ENCODE results near the gene CFAP57.

The CFAP57 gene

DNA sequence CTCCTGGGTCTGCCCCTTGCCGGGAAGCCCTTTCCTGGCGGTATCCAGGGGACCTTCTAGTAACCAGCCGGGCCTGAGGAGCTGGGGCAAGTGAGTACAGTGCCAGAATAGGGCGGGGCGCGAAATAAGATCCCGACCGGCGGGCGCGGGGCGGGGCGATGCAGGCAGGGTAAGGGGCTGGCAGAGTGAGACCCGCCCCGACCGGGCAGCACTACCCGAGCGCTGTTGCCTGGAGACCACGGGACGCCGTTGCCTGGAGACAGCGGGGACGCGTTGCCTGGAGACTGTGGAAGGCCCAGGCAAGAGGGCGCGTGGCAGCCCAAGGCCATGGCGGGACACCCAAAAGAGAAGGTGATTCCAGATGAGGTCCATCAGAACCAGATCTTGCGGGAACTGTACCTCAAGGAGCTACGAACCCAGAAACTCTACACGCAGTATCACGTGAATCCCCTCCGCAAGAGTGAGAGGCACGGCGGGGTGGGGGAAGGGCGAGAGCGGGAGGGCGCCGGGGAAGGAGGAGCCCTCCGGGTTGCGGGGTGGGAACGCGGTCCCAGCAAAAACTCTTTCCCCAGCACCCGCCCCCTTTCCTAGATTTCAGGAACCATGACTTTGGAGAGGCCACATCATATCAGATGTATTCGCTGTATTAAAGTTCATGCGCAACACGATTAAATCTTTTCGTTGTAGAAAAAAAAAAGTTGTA is 24.4 kb upstream of the CFAP57 start:
- H3K4me3 ChIP-seq (ENCODE audit: control insufficient read depth, low read depth, low read length): peak overlapping the region; percentile 54
- DNase-seq (ENCODE audit: low read depth): peak; percentile 40
- TF ChIP-seq, protein P1, sequence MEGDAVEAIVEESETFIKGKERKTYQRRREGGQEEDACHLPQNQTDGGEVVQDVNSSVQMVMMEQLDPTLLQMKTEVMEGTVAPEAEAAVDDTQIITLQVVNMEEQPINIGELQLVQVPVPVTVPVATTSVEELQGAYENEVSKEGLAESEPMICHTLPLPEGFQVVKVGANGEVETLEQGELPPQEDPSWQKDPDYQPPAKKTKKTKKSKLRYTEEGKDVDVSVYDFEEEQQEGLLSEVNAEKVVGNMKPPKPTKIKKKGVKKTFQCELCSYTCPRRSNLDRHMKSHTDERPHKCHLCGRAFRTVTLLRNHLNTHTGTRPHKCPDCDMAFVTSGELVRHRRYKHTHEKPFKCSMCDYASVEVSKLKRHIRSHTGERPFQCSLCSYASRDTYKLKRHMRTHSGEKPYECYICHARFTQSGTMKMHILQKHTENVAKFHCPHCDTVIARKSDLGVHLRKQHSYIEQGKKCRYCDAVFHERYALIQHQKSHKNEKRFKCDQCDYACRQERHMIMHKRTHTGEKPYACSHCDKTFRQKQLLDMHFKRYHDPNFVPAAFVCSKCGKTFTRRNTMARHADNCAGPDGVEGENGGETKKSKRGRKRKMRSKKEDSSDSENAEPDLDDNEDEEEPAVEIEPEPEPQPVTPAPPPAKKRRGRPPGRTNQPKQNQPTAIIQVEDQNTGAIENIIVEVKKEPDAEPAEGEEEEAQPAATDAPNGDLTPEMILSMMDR (conservative IDR thresholded peaks at IDR 0.05; ENCODE audit: control insufficient read depth, insufficient read depth, low read depth, low read length): no peak

GRCh38 chr1:43149889-43150288 is 22.2 kb upstream of the CFAP57 start:
- TF ChIP-seq, protein P1 (conservative IDR thresholded peaks at IDR 0.05; ENCODE audit: control insufficient read depth, insufficient read depth, low read depth, low read length): no peak
- no peak for DNase-seq (ENCODE audit: low read depth)
- no peak overlapping the region for H3K4me3 ChIP-seq (ENCODE audit: control insufficient read depth, low read depth, low read length)

DNA sequence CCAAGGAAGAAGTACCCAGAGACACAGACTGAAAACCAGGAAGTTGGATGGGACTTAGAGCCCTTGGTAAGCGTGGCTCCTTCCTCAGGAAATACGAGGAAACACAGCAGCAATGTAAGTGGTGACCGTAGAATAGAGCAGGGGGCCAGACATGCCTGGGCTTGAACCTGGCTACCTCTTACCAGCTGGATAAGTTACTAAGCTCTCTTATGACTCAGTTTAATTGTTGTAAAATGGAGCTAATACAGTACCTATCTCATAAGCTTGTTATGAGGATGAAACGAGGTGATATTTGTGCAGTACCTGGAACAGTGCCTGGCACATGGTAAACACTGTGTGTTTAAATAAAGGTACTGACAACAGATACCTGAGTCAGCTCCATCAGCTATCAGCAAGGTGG is 19.3 kb upstream of the CFAP57 start:
- DNase-seq (ENCODE audit: low read depth): peak; percentile 4
- H3K4me3 ChIP-seq (ENCODE audit: control insufficient read depth, low read depth, low read length): no peak overlapping the region
- TF ChIP-seq, protein P1 (conservative IDR thresholded peaks at IDR 0.05; ENCODE audit: control insufficient read depth, insufficient read depth, low read depth, low read length): no peak

DNA sequence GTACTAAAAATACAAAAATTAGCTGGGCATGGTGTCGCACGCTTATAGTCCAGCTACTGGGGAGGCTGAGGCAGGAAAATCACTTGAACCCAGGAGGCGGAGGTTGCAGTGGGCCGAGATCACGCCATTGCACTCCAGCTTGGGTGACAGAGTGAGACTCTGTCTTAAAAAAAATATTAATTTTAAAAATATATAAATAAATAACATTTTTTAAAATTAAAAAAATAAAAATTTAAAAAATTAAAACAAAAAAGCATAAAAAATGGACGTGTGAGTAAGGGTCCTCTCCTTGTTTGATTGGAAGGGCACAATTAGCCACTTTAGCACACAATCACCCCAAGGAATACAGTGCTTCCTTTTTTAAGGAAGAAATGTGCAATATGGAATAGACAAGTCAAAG is 18.7 kb upstream of the CFAP57 start:
- TF ChIP-seq, protein P1 (conservative IDR thresholded peaks at IDR 0.05; ENCODE audit: control insufficient read depth, insufficient read depth, low read depth, low read length): no peak

DNA sequence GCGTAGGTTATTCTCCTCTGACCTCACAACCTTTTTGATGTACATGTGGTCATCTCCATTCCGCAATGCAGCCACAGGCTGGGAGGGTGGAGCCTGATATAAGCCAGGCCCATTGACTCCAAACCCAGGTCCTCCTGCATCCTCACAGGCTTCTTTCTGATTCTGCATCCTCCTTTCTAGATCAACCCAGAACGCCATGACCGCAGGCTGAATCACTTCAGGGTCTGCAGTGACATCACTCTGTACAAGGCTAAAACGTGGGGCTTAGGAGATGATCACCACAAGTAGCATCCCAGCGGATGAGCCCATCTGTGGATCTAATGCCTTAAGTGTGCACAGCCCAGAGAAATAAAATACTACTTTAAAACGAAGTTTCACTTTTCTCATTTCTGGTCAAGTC is 16.1 kb upstream of the CFAP57 start:
- DNase-seq (ENCODE audit: low read depth): peak; percentile 17

More for the DNA sequence above, 18.7 kb upstream of the CFAP57 start:
- H3K4me3 ChIP-seq (ENCODE audit: control insufficient read depth, low read depth, low read length): no peak overlapping the region
- DNase-seq (ENCODE audit: low read depth): no peak

GRCh38 chr1:43165162-43165561 is 7.0 kb upstream of the CFAP57 start:
- TF ChIP-seq, protein P1 (conservative IDR thresholded peaks at IDR 0.05; ENCODE audit: control insufficient read depth, insufficient read depth, low read depth, low read length): no peak
- H3K4me3 ChIP-seq (ENCODE audit: control insufficient read depth, low read depth, low read length): no peak overlapping the region
- no peak for DNase-seq (ENCODE audit: low read depth)

More for the DNA sequence above, 16.1 kb upstream of the CFAP57 start:
- TF ChIP-seq, protein P1 (conservative IDR thresholded peaks at IDR 0.05; ENCODE audit: control insufficient read depth, insufficient read depth, low read depth, low read length): no peak
- H3K4me3 ChIP-seq (ENCODE audit: control insufficient read depth, low read depth, low read length): no peak overlapping the region

Measured in fibroblast of mammary gland (primary cell).